HG02642 (cell line): ENCODE results near the gene ACTN2.
"Not testable (repeated sequence)": the region's sequence is repeated elsewhere in the genome, so short reads cannot be mapped to it uniquely, and the experiment has no call there.

ENCODE experiments used
- ATAC-seq: cut with Tn5 transposase; IDR thresholded peaks from one replicate; pipeline ENCODE4 v1.9.1; 2021; ENCODE audit warnings: mild to moderate bottlenecking; ENCODE audit not compliant: unreplicated experiment, poor library complexity

ACTN2 gene

DNA sequence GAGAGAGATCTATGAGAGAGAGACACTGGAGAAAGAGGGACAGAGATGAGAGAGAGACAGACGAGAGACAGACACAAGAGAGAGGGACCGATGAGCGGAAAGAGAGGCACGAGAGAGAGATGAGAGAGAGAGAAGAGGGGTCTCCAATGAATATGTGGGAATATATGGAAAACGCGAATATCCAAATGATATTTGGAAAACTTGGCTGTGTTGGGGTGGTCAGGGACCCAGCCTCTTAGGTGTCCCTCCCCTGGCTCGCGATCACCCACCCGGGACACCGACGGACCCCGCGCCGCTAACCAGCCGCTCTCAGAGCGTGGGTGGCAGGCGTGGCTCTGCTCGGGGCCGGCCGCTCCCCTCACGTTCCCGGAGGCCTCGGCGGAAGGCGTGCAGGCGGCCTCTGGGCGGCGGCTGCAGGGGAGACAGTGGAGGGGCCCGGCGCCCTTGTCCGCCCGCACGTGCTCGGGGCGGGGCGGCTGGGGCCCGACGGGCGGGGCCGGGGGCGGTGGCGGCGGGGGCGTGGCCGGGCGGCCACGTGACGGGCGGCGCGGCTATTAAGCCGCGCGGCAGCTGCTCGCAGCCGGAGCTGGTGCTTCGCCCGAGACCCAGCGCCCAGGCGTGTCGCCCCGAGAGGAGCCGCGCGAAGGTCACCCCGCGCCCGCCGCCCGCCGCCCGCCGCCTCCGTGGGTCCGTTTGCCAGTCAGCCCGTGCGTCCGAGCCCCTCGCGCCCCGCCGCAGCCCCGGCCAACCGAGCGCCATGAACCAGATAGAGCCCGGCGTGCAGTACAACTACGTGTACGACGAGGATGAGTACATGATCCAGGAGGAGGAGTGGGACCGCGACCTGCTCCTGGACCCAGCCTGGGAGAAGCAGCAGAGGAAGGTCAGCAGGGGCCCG is at the start of gene ACTN2:
TSS of gene ACTN2 (plus strand) at position 583 of the 898 bp plus-strand sequence. CDS start at position 758, 175 bp downstream.
- ATAC-seq = peak; percentile 87

DNA sequence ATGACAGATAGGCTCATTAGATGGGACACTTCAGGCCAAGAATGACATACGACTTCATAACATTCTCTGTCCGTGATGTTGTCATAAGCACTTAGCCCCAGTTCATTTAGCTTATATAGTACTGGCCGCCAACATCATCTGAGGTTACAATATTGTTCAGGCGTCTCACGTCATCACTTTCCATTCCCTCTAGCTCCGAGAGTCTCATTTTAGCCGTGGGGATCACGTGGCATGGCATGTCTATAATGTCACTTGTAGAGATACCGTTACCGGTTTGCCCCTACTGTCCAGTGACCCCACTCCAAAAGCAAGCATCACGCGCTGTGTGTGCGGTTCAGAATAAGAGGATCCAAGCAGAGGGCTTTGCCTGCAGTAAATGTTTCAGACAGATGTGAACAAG is 47.4 kb upstream of the ACTN2 start:
- ATAC-seq = no peak

DNA sequence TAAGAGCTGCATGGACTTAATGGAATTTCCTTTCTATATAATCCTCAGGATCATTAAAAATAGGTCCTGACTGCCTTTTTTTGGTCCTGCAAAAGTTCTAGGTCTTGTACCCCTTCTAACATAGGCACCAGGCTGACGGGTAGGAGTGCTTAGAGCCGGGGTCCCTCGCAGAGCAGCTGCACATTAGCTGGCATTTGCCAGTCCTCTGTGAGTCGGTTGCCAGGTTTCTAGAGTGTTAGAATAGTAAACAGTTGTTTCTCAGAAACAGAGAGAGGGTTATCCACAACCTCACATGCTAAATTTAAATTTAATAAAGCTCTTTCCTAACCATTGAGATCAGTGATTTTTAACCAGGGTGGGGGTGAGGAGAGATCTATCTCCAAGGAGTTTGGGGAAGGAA is 46.6 kb upstream of the ACTN2 start:
- ATAC-seq = no peak

DNA sequence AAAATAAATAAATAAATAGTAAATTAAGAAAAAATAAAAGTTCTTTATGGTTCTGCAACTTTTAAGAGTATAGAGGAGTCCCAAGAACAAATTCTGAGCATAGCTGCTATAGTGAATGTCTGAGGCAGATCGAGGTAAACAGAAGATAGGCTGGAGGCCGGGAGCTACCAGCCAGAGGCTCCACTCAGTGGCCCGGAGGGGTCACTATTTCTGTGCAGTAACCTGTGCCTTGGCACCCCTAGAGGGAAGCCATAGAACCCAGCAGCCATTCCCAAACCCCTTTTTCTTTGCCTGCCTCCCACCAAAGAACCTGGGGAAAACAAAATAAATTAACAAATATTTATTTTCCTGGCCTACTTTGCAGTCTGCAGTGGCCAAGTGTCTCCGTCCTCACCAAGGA is 43.5 kb upstream of the ACTN2 start:
- no peak for ATAC-seq

DNA sequence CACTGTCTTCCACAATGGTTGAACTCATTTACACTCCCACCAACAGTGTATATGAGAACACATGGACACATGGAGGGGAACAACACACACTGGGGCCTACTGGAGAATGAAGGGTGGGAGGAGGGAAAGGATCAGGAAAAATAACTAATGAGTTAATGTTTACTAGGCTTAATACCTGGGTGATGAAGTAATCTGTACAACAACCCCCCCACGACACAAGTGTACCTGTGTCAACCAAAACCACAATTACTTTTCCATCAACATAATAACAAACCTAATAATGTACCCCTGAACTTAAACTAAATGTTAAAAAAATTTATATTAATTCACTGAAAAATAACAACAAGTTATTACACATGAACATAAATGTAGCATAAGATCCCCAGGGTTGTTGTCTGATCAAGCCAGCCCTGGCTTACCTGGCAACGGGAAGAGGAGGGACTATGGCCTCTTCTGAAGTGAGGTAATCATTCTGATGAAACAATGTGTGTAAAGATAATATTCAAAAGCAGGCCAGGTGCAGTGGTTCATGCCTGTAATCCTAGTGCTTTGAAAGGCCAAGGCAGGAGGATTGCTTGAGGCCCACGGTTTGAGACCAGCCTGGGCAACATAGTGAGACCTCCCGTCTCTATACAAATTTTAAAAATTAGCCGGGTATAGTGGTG is 41.2 kb upstream of the ACTN2 start:
- no peak for ATAC-seq

DNA sequence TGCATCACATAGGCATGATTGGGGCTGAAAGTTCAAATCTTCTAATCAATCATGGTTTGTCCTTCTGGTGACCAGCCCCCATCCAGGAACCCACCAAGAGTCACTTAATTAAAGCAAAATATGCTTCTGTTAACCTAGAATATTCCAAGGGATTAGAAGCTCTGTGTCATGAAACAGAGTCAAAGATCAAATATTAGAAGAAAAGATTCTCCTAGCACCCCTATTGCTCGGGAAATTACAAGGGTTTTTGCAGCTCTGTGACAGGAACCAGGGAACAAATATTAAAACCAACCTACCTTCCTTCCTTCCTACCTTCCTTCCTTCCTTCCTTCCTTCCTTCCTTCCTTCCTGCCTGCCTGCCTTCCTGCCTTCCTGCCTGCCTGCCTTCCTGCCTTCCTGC is 31.8 kb upstream of the ACTN2 start:
- ATAC-seq = no peak

DNA sequence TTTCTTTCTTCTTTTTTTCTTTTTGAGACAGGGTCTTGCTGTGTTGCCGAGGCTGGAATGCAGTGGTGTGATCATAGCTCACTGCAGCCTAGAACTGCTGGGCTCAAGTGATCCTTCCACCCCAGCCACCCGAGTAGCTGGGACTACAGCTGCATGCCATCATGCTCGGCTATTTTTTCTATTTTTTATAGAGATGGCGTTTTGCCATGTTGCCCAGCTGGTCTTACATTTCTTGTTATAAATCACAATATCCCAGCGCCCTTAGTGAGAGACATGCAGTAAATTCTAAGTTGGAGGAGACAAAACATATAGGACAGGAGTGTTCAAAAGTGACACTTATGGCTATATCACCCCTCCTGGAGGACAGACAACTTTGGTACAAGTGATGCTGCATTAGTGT is 31.3 kb upstream of the ACTN2 start:
- no peak for ATAC-seq

DNA sequence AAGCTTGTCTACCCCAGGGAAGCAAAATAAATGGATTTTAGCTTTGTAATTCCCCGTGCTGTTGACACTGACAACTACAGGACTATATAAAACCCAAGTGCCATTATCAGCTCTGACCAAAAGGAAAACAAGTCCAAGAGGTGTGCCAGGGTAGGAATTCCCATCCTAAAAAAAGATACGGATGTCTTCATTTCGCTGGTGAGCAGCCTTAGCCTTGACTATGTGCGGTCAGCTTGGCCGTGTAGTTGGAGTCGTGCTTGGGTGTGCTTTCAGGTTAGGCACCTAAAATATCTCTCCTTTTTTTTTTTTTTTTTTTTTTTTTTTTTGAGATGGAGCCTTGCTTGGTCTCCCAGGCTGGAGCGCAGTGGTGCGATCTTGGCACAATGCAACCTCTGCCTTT is 28.9 kb upstream of the ACTN2 start:
- no peak for ATAC-seq

DNA sequence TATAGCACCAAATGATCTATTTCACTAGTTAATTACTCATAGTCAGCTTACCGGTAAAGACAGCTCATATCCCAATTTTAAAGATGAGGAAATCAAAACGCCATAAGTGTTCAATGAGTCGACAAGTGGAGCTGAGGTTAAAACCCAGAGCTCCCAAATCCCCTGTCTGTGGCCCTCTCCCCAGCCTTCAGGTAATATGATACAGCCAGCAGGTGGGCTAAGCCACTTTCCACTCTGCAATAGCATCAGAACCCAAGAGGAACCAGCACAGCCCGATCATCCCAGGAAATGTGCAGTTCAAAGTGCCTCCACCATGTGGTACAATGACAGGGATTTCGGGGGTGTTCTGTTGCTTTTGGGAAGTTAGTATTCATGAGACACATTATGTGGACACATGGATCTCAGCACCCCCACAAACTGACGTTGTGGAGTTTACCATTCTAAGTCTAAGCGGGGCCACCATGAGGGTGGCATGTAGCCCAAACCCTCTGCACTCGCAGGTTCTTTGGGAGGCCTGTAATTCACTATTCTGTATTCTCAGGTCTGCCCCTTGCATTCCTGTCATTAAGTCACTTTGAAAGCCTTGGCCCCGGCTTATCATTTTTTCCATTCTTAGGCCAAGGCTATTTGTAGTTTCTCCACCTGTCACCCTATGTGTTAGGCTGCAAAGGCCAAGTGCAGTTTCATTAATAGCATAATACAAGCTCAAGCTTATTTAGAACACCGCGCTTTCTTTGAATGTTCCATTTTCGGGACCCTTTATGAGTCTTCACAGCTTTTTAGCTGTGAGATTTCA is 26.3 kb upstream of the ACTN2 start:
- ATAC-seq = no peak

DNA sequence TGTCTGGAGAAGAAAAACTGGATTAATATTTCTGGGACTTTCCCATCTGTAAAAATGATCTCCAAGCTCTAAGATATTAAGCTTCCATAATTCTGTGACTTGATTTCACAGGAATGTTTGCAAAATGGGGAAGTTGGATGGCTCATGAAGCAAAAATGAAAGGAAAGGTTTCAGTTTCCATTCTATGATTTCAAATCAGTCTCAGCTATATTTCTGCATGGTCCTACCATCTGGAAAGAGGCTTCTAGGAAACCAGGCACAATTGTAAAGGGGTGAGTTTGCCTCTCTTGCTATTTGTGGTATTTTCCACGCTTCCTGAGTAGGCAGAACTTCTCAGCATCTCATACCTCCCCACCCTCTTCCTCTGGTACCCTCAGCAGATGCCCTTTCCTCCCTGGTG is 22.4 kb upstream of the ACTN2 start:
- no peak for ATAC-seq

DNA sequence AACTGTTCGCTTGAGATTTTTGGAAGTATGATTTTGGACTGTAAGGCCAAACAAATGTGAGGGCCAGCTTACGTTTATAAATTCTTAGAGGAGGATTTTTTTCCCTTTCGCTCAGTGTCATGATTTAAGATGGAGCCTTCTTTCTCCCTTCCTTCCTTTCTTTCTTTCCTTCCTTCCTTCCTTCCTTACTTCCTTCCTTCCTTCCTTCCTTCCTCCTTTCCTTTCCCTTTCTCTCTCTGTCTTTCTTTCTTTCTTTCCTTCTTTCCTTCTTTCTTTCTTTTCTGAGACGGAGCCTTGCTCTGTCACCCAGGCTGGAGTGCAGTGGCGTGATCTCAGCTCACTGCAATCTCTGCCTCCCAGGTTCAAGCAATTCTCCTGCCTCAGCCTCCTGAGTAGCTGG is 17.4 kb upstream of the ACTN2 start:
- ATAC-seq = not testable (repeated sequence)

DNA sequence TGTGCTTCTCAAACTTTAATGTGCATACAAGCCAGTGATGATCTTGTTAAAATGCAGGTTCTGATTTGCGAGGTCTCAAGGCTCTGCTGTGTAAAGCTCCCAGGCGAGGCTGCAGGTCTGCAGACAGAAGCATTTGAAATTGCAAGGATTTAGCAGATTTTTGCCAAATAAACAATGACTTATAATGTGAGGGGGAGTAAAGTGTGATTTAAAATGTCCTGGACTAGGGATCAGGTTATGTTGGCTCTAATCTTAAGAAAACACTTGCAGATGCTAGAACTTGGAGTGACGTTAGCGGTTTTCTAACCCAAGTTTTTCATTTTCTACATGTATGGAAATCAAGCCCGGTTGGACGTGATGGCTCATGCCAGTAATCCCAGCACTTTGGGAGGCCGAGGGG is 16.2 kb upstream of the ACTN2 start:
- no peak for ATAC-seq

DNA sequence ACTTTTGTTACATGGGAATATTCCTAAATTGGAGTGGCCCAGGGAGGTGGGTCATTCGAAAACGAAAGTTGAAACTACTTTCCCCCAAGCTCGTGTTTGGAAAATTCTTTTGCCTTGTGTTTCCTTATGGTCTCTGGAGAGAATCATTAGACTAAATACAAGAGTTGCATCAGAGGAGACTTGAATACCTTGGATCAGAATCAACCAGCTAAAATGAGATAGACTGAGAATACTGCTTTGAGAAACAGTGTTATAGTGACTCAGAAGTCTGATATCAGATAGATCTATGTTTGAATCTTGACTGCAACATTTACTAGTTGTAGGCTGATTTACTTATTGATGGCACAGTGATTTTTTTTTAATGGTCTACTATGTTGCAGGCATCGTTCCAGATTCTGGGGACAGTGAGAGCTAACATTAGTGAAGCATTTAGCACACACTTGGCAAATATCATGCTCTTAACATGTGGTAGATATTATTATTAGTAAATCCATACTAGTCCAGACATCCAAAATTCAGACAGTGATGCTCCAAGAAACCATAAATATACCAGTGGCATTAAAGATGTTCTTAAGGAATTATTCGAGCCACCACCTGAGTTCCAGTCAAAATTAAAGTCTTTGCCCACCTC is 12.9 kb upstream of the ACTN2 start:
- ATAC-seq = no peak

DNA sequence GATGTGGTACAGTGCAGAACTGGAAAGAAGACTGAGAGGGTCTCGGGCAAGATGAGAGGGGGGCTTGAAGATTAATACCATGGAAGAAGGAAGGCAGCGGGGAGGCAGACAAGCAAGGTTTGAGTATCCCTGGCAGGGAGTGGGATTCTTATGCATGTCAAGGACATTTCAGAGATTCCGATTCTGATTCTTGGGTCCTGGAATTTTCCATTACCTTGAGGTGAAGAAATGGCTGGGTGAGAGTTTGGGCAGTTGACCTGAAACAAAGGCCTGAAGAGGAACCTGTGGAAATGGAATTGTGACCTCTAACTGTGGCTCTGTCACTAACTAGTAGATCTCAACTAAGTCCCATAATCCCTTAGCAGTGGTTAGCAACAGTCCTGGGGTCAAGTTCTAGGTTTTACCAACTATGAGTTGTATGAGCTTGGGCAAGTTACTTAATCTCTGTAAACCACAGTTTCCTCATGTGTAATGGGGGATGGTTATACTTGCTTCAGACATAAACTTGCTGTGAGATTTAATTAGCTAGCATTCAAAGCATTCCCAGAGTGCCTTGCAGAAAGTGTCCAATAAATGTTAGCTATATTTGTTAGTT is 8.6 kb upstream of the ACTN2 start:
- no peak for ATAC-seq

DNA sequence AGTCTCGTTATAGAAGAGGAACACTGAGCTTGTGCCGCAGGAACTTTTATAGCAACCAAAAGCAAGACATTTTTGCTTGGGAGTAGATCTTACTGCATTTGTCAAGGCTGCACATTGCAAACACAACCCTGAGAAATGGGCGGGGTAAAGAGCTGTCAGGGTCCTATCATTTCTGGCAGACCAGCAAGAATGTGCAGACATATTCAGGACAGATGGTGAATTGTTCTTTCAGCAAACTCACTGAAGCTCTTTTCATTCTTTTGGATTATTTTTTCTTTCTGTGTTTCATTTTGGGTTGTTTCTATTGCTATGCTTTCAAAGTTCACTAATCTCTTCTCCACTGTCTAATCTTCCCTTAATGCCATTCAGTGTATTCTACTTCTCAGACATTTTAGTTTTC is 5.1 kb upstream of the ACTN2 start:
- ATAC-seq = no peak

DNA sequence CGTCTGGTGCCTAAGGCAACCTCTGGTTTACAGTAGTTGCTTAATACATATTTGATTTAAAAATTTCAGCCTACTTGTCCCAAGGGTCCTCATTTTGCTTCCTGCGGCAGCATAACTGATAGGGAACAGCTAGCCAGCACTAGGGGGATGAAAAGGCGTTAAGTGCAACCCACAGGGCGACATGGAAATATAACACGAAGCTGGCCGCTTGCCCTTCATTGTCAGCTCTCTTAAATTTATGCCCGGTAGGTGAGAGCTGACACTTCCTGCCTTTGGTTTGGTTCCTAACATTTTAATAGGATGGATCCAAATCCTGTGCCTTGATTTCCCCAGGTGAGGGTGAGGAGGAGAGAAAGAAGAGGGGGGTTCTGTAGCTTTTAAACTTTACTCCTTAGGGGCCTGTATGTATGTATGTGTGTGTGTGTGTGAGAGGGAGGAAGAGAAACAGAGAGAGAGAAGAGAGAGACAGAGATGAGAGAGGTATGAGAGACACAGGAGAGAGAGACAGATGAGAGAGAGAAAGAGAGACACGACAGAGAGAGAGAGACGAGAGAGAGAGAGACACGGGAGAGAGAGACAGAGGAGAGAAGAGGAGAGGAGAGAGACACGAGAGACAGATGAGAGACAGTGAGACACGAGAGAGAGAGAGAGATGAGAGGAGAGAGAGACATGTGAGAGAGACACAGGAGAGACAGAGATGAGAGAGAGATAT is 938 bp upstream of the ACTN2 start:
- no peak for ATAC-seq

DNA sequence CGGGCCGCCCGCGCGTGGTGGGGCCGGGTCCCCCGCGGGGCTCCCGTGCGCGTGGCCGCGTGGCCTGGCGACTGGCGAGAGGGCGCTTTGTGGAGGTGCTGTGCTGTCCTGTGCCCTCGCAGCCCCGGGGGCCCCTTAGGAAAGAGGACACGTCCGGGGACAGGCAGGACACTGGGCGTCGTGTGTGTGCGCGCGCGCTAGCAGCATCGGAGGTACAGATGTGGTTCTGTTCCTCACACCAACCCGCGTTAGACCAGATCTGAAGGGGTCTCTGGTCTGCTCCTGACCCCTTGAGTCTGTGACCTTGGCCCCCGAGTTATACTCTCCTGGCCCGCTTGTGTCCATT is 489 bp downstream of the ACTN2 start:
- no peak for ATAC-seq

DNA sequence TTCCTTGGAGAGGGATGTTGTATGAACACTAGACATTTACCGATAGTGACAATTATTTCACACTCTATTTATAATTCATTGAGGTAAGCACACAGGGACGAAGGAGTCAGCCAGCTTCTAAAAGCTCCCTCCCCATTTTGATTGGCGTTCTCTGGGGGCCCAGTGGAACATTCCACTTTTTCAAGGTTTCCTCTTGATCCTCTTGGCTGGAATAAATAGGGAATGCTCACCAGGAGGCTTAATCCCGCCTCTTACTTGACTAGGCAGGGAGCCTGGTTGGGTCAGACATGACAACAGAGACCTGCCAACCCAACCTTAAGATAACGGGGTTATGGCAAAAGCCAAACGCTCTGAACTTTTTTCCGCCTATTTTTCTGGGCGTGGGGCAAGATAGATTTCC is 974 bp downstream of the ACTN2 start:
- ATAC-seq = no peak

DNA sequence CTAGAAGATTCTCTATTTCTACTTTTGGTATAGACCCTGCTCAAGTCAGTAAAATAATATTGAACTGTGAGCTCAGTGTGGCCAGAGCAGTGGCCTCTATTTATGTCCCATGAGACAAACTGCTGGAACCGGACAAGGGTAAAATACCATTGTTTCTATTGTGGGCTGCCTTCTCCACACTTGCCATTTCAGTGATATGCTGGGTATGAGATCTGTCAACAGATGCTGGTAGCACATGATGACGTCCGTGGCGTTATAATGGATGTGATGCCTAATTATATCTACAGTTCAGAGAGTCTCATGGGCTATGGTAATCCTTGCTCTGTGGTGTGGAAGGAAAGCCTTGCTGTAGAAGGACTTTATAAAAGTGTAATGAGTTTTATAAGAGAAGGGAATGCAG is 2.4 kb downstream of the ACTN2 start:
- ATAC-seq = no peak
